K562 (cell line): ENCODE results near the gene UBE2D2. TPM values are rescaled to one million over a fixed set of nuclear protein-coding genes. Genes with fewer than 3 reads are reported as not detected.
A peak's percentile ranks its signal among the peaks of the same experiment; 100 is the strongest.

ENCODE experiments used
- ATF6 ChIP-seq: sonication (generic); formaldehyde crosslinking; IDR thresholded peaks from 2 replicates; pipeline ENCODE4 v1.4.0; 2020; ENCODE audit warnings: mild to moderate bottlenecking, missing genetic modification reagents
- BMI1 ChIP-seq: fragments of 150-350 bp; IDR thresholded peaks from 2 replicates; pipeline ENCODE4 v1.6.1; 2014; ENCODE audit warnings: low read length
- BRD9 ChIP-seq: fragments of 450-650 bp; IDR thresholded peaks from 2 replicates; pipeline ENCODE4 v1.6.1; 2018; ENCODE audit warnings: low read depth; ENCODE audit not compliant: partially characterized antibody
- CBX2 ChIP-seq: fragments of 200-600 bp; sonication (generic); IDR thresholded peaks from one replicate; pipeline ENCODE4 v1.6.1; 2012; ENCODE audit warnings: mild to moderate bottlenecking, low read length, inconsistent platforms; ENCODE audit not compliant: insufficient read depth, poor library complexity, severe bottlenecking
- ESRRB ChIP-seq: fragments of 250-450 bp; sonication (Bioruptor Pico); IDR thresholded peaks from 2 replicates; pipeline ENCODE4 v1.5.0; 2020; ENCODE audit warnings: mild to moderate bottlenecking, moderate library complexity, borderline replicate concordance
- MAFK ChIP-seq: IDR thresholded peaks from 2 replicates; pipeline ENCODE4 v1.6.1; 2011; ENCODE audit warnings: low read length, improper control_type of control experiment
- MNT ChIP-seq, 2 experiments: fragments of 450-650 bp; conservative IDR thresholded peaks; 2 replicates each; pipeline ENCODE4 v1.6.1; 2017; ENCODE audit warnings: mild to moderate bottlenecking in 2 of 2, moderate library complexity in 2 of 2
- PHF20 ChIP-seq: fragments of 450-650 bp; IDR thresholded peaks from 2 replicates; pipeline ENCODE4 v1.6.1; 2018; ENCODE audit not compliant: partially characterized antibody
- RBFOX2 ChIP-seq: fragments of 200-400 bp; formaldehyde crosslinking; IDR thresholded peaks from 2 replicates; pipeline ENCODE4 v1.6.1; 2017; ENCODE audit warnings: low read depth, mild to moderate bottlenecking, low read length, moderate library complexity
- THRAP3 ChIP-seq: fragments of 450-650 bp; IDR thresholded peaks from 2 replicates; pipeline ENCODE4 v1.6.1; 2016; ENCODE audit warnings: mild to moderate bottlenecking, inconsistent platforms, borderline replicate concordance
- ZNF407 ChIP-seq: fragments of 450-650 bp; IDR thresholded peaks from 2 replicates; pipeline ENCODE4 v1.6.1; 2016; ENCODE audit warnings: low read depth
- ZNF766 ChIP-seq: fragments of 200-800 bp; sonication (Bioruptor generic); conservative IDR thresholded peaks from 2 replicates; pipeline ENCODE4 v1.6.1; 2016; ENCODE audit warnings: missing genetic modification characterization, missing compliant biosample characterization
- polyA plus RNA-seq, 8 experiments: library from polyadenylated mRNA; depleted of rRNA in 4 of 8; stranded (reverse) in 5 of 8; unstranded in 3 of 8; fragments of >200 nt; fragmentation: Nextera tagmentation in 2 of 8; fragmentation: Illumina TruSeq in 1 of 8; extraction: Ambion mirVana in 2 of 8; extraction: Trizol in 1 of 8; gene quantifications; 2 replicates each; pipeline versions ENCODE4 v1.2.1 to v1.2.3, GENCODE V29; 2011 to 2014; ENCODE audit warnings: inconsistent platforms in 1 of 8, missing spikeins in 1 of 8
- total RNA-seq, 7 experiments: library from RNA; depleted of rRNA in 6 of 7; stranded (reverse); fragments of >200 nt in 6 of 7; fragmentation: Illumina TruSeq in 2 of 7; extraction: Trizol in 2 of 7; gene quantifications; 2 replicates each; pipeline versions ENCODE4 v1.2.1 to v1.2.3, GENCODE V29; 2011 to 2021; ENCODE audit warnings: low replicate concordance in 1 of 7
- TF ChIP-seq, protein P1 (sequence below): fragments of 250-450 bp; sonication (Bioruptor Pico); IDR thresholded peaks from 2 replicates; pipeline ENCODE4 v1.8.0; 2022; ENCODE audit warnings: inconsistent platforms

Gene UBE2D2
- total and polyA plus RNA-seq, 9 of the 15 experiments (the other 6 are each of a cell fraction or from before 2014, with no cell fraction given), result 53.6 to 198 (median 122) TPM

- TF ChIP-seq ZNF407 (no peak), PHF20 (peak; percentile 45), MAFK (no peak), ATF6 (CRISPR knock-in tag) (no peak), BMI1 (no peak), RBFOX2 (peak; percentile 59), MNT (conservative IDR thresholded peaks at IDR 0.05) (no peak), ZNF766 (CRISPR knock-in tag) (no peak), ESRRB (CRISPR knock-in tag) (no peak), BRD9 (no peak), CBX2 (no peak), THRAP3 (no peak)
- TF ChIP-seq, protein P1, sequence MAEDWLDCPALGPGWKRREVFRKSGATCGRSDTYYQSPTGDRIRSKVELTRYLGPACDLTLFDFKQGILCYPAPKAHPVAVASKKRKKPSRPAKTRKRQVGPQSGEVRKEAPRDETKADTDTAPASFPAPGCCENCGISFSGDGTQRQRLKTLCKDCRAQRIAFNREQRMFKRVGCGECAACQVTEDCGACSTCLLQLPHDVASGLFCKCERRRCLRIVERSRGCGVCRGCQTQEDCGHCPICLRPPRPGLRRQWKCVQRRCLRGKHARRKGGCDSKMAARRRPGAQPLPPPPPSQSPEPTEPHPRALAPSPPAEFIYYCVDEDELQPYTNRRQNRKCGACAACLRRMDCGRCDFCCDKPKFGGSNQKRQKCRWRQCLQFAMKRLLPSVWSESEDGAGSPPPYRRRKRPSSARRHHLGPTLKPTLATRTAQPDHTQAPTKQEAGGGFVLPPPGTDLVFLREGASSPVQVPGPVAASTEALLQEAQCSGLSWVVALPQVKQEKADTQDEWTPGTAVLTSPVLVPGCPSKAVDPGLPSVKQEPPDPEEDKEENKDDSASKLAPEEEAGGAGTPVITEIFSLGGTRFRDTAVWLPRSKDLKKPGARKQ (CRISPR knock-in tag), result no peak
Observed at GRCh38 chr5:139651853-139652787, 91.0 kb downstream of the UBE2D2 start (continued).
